Liver (tissue), 3 donors: ENCODE measurements around the gene WNT3A.

ENCODE experiments used
- ATF3 ChIP-seq: IDR thresholded peaks from 2 replicates; pipeline ENCODE4 v1.6.1; 2016; ENCODE audit warnings: antibody characterized with exemption
- EGR1 ChIP-seq, 2 donors: IDR thresholded peaks; 2 replicates each; pipeline ENCODE4 v1.6.1; 2016 to 2018; ENCODE audit warnings: antibody characterized with exemption in 2 of 2, low read depth in 2 of 2
- FOXA2 ChIP-seq: IDR thresholded peaks from 2 replicates; pipeline ENCODE4 v1.6.1; 2016; ENCODE audit warnings: antibody characterized with exemption
- GABPA ChIP-seq, 2 donors: IDR thresholded peaks in 1 of 2; conservative IDR thresholded peaks in 1 of 2; 2 replicates each; pipeline ENCODE4 v1.6.1; 2016; ENCODE audit warnings: antibody characterized with exemption in 2 of 2, mild to moderate bottlenecking in 1 of 2, moderate library complexity in 1 of 2
- JUND ChIP-seq, 2 donors: IDR thresholded peaks; 2 replicates each; pipeline ENCODE4 v1.6.1; 2016; ENCODE audit warnings: antibody characterized with exemption in 2 of 2
- MAX ChIP-seq: IDR thresholded peaks from 2 replicates; pipeline ENCODE4 v1.6.1; 2016; ENCODE audit warnings: antibody characterized with exemption
- RAD21 ChIP-seq, 2 donors: IDR thresholded peaks; 2 replicates each; pipeline ENCODE4 v1.6.1; 2016; ENCODE audit warnings: antibody characterized with exemption in 2 of 2, mild to moderate bottlenecking in 2 of 2
- RXRA ChIP-seq, 2 donors: IDR thresholded peaks; 2 replicates each; pipeline ENCODE4 v1.6.1; 2017 to 2018; ENCODE audit warnings: antibody characterized with exemption in 2 of 2, mild to moderate bottlenecking in 1 of 2
- SP1 ChIP-seq: IDR thresholded peaks from 2 replicates; pipeline ENCODE4 v1.6.1; 2018; ENCODE audit warnings: antibody characterized with exemption, mild to moderate bottlenecking
- TAF1 ChIP-seq: conservative IDR thresholded peaks from 2 replicates; pipeline ENCODE4 v1.6.1; 2016; ENCODE audit warnings: antibody characterized with exemption, mild to moderate bottlenecking
- ZBTB33 ChIP-seq: IDR thresholded peaks from 2 replicates; pipeline ENCODE4 v1.6.1; 2016; ENCODE audit warnings: antibody characterized with exemption
- TF ChIP-seq, protein P1 (sequence below): fragments of 150-350 bp; IDR thresholded peaks from 2 replicates; pipeline ENCODE4 v1.5.1; 2017; ENCODE audit warnings: improper control_type of control experiment, low read depth, low read length; ENCODE audit not compliant: missing input control
- TF ChIP-seq, protein P2 (sequence below): IDR thresholded peaks from 2 replicates; pipeline ENCODE4 v1.6.1; 2016; ENCODE audit warnings: antibody characterized with exemption, mild to moderate bottlenecking
- donor health status: healthy.
- donor health status: healthy.

DNA sequence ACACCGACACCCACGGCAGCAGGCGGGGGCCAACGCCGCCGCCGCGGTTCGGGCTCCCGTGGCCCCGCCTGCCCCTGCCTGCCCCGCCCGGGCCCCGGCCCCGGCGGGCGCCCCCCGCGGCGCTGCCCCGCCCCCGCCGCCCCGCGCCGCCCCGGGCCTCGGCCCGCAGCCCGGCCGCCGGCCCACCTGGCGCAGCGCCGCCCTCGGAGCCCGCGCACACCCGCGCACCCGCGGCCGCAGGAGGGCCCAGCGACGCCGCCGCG is at the start of gene WNT3A:
- TF ChIP-seq, protein P1, sequence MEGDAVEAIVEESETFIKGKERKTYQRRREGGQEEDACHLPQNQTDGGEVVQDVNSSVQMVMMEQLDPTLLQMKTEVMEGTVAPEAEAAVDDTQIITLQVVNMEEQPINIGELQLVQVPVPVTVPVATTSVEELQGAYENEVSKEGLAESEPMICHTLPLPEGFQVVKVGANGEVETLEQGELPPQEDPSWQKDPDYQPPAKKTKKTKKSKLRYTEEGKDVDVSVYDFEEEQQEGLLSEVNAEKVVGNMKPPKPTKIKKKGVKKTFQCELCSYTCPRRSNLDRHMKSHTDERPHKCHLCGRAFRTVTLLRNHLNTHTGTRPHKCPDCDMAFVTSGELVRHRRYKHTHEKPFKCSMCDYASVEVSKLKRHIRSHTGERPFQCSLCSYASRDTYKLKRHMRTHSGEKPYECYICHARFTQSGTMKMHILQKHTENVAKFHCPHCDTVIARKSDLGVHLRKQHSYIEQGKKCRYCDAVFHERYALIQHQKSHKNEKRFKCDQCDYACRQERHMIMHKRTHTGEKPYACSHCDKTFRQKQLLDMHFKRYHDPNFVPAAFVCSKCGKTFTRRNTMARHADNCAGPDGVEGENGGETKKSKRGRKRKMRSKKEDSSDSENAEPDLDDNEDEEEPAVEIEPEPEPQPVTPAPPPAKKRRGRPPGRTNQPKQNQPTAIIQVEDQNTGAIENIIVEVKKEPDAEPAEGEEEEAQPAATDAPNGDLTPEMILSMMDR, result no peak
- no peak for TF ChIP-seq SP1
- no peak for TF ChIP-seq GABPA (IDR thresholded peaks at IDR 0.05 in 1 of 2, conservative IDR thresholded peaks at IDR 0.05 in 1 of 2)
- no peak for TF ChIP-seq MAX
- TF ChIP-seq JUND (IDR thresholded peaks at IDR 0.05), result no peak
- TF ChIP-seq, protein P2, sequence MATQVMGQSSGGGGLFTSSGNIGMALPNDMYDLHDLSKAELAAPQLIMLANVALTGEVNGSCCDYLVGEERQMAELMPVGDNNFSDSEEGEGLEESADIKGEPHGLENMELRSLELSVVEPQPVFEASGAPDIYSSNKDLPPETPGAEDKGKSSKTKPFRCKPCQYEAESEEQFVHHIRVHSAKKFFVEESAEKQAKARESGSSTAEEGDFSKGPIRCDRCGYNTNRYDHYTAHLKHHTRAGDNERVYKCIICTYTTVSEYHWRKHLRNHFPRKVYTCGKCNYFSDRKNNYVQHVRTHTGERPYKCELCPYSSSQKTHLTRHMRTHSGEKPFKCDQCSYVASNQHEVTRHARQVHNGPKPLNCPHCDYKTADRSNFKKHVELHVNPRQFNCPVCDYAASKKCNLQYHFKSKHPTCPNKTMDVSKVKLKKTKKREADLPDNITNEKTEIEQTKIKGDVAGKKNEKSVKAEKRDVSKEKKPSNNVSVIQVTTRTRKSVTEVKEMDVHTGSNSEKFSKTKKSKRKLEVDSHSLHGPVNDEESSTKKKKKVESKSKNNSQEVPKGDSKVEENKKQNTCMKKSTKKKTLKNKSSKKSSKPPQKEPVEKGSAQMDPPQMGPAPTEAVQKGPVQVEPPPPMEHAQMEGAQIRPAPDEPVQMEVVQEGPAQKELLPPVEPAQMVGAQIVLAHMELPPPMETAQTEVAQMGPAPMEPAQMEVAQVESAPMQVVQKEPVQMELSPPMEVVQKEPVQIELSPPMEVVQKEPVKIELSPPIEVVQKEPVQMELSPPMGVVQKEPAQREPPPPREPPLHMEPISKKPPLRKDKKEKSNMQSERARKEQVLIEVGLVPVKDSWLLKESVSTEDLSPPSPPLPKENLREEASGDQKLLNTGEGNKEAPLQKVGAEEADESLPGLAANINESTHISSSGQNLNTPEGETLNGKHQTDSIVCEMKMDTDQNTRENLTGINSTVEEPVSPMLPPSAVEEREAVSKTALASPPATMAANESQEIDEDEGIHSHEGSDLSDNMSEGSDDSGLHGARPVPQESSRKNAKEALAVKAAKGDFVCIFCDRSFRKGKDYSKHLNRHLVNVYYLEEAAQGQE, result no peak
- TF ChIP-seq RAD21 (IDR thresholded peaks at IDR 0.05), result no peak
- TF ChIP-seq TAF1, result no peak
- no peak for TF ChIP-seq ATF3
- no peak for TF ChIP-seq RXRA (IDR thresholded peaks at IDR 0.05)
- no peak for TF ChIP-seq FOXA2
- TF ChIP-seq ZBTB33, result no peak
- TF ChIP-seq EGR1 (IDR thresholded peaks at IDR 0.05; ENCODE audit: low read depth in 2 of 2), result no peak
